ENCODE results near the gene EXOC3L4.

- no peak for TF ChIP-seq CTCF (conservative IDR thresholded peaks at IDR 0.05 in 1 of 2, IDR thresholded peaks at IDR 0.05 in 1 of 2; ENCODE audit: low read depth in 1 of 2, low read length in 2 of 2)
- no peak for TF ChIP-seq EZH2 (IDR thresholded peaks at IDR 0.05; ENCODE audit: low read length, missing control alignments)
Observed at GRCh38 chr14:103156651-103157378, 62.3 kb downstream of the EXOC3L4 start.
